MM.1S (cell line): Measurements from ENCODE around the gene SDCBP2.

Experiments
- DNase-seq: peaks from one replicate; pipeline ENCODE4 v3.0.0-alpha.2; 2015
- H2AFZ ChIP-seq: fragments of 300-600 bp; sonication (generic); 2 replicates; pipeline ENCODE4 v1.6.0; 2016; ENCODE audit warnings: antibody characterized with exemption, low read length
- H3F3A ChIP-seq: fragments of 300-600 bp; sonication (generic); 2 replicates; pipeline ENCODE4 v1.6.1; 2016; ENCODE audit warnings: mild to moderate bottlenecking, antibody characterized with exemption, low read length, moderate library complexity, mixed read lengths; ENCODE audit not compliant: insufficient read depth
- H3K27ac ChIP-seq: fragments of 300-600 bp; sonication (generic); 2 replicates; pipeline ENCODE4 v1.5.1; 2016; ENCODE audit warnings: mild to moderate bottlenecking, low read length
- H3K27me3 ChIP-seq: fragments of 300-600 bp; sonication (generic); replicated peaks from 2 replicates; pipeline ENCODE4 v1.6.0; 2016; ENCODE audit warnings: low read length; ENCODE audit not compliant: insufficient read depth
- H3K36me3 ChIP-seq: fragments of 300-600 bp; sonication (generic); replicated peaks from 2 replicates; pipeline ENCODE4 v1.6.1; 2016; ENCODE audit warnings: mild to moderate bottlenecking, low read length, mixed read lengths; ENCODE audit not compliant: insufficient read depth
- H3K4me1 ChIP-seq: fragments of 300-600 bp; sonication (generic); 2 replicates; pipeline ENCODE4 v1.6.1; 2016; ENCODE audit warnings: low read length, mixed read lengths
- H3K4me2 ChIP-seq: fragments of 300-600 bp; sonication (generic); 2 replicates; pipeline ENCODE4 v1.6.0; 2016; ENCODE audit warnings: low read depth, low read length
- H3K4me3 ChIP-seq: fragments of 300-600 bp; sonication (generic); 2 replicates; pipeline ENCODE4 v1.5.1; 2016; ENCODE audit warnings: low read length, mixed read lengths
- H3K79me2 ChIP-seq: fragments of 300-600 bp; sonication (generic); 2 replicates; pipeline ENCODE4 v1.6.1; 2016; ENCODE audit warnings: mixed run types, low read length, mixed read lengths
- H3K9ac ChIP-seq: fragments of 300-600 bp; sonication (generic); 2 replicates; pipeline ENCODE4 v1.6.1; 2016; ENCODE audit warnings: low read length, mixed read lengths
- H3K9me2 ChIP-seq: fragments of 300-600 bp; sonication (generic); replicated peaks from 2 replicates; pipeline ENCODE4 v1.6.1; 2016; ENCODE audit warnings: mild to moderate bottlenecking, low read length, mixed read lengths; ENCODE audit not compliant: insufficient read depth
- H3K9me3 ChIP-seq: fragments of 300-600 bp; sonication (generic); replicated peaks from 2 replicates; pipeline ENCODE4 v1.6.1; 2016; ENCODE audit warnings: mild to moderate bottlenecking, low read length, mixed read lengths; ENCODE audit not compliant: insufficient read depth
- H4K20me1 ChIP-seq: fragments of 300-600 bp; sonication (generic); 2 replicates; pipeline ENCODE4 v1.6.1; 2016; ENCODE audit warnings: mild to moderate bottlenecking, low read length, moderate library complexity, mixed read lengths; ENCODE audit not compliant: insufficient read depth
- EZH2 ChIP-seq: fragments of 300-600 bp; sonication (generic); optimal IDR thresholded peaks from 2 replicates; pipeline ENCODE3; 2017; ENCODE audit warnings: low read depth, mild to moderate bottlenecking, antibody characterized with exemption, low read length, mixed read lengths
- EZH2phosphoT487 ChIP-seq: fragments of 300-600 bp; sonication (generic); IDR thresholded peaks from 2 replicates; pipeline ENCODE4 v1.6.1; 2018; ENCODE audit warnings: antibody characterized with exemption, low read length
- TF ChIP-seq, protein P1 (sequence below): fragments of 300-600 bp; sonication (generic); IDR thresholded peaks from 2 replicates; pipeline ENCODE4 v1.5.1; 2016; ENCODE audit warnings: antibody characterized with exemption, low read length, mixed read lengths

The SDCBP2 gene

GRCh38 chr20:1331101-1331500 is 2.2 kb upstream of the SDCBP2 start:
- Histone ChIP-seq H3F3A (no peaks in the 10 kb centered on the region), H3K4me3 (no peak overlapping the region), H3K4me2 (no peak overlapping the region), H3K36me3 (no peaks in the 10 kb centered on the region), H3K9me3 (no peaks in the 10 kb centered on the region), H3K9ac (no peak overlapping the region), H3K27me3 (no peaks in the 10 kb centered on the region), H2AFZ (no peak overlapping the region), H3K27ac (no peak overlapping the region), H3K4me1 (peaks cover 6% of the 10 kb centered on the region; the same call in 1 of the 2 replicates), H3K9me2 (no peaks in the 10 kb centered on the region), H4K20me1 (no peaks in the 10 kb centered on the region; the same call in 1 of the 2 replicates), H3K79me2 (peaks cover 49% of the 10 kb centered on the region)
- no peak for DNase-seq
- TF ChIP-seq, protein P1, sequence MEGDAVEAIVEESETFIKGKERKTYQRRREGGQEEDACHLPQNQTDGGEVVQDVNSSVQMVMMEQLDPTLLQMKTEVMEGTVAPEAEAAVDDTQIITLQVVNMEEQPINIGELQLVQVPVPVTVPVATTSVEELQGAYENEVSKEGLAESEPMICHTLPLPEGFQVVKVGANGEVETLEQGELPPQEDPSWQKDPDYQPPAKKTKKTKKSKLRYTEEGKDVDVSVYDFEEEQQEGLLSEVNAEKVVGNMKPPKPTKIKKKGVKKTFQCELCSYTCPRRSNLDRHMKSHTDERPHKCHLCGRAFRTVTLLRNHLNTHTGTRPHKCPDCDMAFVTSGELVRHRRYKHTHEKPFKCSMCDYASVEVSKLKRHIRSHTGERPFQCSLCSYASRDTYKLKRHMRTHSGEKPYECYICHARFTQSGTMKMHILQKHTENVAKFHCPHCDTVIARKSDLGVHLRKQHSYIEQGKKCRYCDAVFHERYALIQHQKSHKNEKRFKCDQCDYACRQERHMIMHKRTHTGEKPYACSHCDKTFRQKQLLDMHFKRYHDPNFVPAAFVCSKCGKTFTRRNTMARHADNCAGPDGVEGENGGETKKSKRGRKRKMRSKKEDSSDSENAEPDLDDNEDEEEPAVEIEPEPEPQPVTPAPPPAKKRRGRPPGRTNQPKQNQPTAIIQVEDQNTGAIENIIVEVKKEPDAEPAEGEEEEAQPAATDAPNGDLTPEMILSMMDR = no peak
- TF ChIP-seq EZH2phosphoT487 (no peak), EZH2 (no peak)

DNA sequence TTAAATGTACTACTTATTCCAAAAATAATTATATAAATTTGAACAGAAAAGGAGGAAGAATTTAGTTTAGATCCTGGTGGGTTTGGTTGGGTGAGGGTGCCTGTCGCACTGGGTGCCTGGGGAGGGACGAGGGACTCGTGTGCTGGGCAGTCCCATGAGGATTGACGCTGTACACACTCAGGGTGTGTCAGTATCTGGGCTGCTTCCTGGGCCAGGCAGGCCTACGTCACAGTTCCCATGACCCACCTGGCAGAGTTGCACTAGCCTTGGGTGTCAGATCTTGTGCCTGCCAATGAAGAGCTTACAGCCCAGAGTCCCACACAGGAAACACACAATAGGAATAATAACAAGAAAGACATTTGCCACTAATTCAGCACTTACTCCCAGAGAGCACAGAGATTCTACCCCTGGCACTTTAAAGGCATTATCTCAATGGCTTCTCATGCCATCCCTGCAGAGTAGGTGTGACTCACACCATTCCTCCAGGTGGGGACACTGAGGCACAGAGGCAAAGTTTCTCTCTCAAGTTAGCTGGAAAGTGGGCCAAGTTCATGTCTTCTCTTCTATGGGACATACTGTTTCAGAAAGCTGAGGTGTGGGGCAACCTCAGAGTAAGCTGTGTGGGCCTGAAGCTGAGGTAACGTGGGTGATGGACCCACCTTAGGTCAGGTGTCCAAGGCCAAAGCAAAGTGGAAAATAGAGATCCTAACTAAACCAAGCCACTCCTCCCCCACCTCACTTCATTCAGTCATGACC is 1.3 kb upstream of the SDCBP2 start:
- Histone ChIP-seq H3K4me3 (no peak overlapping the region), H2AFZ (no peak overlapping the region), H3K36me3 (no peaks in the 10 kb centered on the region), H3K4me2 (no peak overlapping the region), H3K27ac (no peak overlapping the region), H3K27me3 (no peaks in the 10 kb centered on the region), H3K9ac (no peak overlapping the region), H3K79me2 (peaks cover 58% of the 10 kb centered on the region), H4K20me1 (no peaks in the 10 kb centered on the region), H3K9me2 (no peaks in the 10 kb centered on the region), H3K9me3 (no peaks in the 10 kb centered on the region), H3K4me1 (peaks cover 9% of the 10 kb centered on the region; the same call in 1 of the 2 replicates), H3F3A (no peaks in the 10 kb centered on the region)
- no peak for DNase-seq
- TF ChIP-seq EZH2phosphoT487 = no peak
- TF ChIP-seq, protein P1 = no peak

DNA sequence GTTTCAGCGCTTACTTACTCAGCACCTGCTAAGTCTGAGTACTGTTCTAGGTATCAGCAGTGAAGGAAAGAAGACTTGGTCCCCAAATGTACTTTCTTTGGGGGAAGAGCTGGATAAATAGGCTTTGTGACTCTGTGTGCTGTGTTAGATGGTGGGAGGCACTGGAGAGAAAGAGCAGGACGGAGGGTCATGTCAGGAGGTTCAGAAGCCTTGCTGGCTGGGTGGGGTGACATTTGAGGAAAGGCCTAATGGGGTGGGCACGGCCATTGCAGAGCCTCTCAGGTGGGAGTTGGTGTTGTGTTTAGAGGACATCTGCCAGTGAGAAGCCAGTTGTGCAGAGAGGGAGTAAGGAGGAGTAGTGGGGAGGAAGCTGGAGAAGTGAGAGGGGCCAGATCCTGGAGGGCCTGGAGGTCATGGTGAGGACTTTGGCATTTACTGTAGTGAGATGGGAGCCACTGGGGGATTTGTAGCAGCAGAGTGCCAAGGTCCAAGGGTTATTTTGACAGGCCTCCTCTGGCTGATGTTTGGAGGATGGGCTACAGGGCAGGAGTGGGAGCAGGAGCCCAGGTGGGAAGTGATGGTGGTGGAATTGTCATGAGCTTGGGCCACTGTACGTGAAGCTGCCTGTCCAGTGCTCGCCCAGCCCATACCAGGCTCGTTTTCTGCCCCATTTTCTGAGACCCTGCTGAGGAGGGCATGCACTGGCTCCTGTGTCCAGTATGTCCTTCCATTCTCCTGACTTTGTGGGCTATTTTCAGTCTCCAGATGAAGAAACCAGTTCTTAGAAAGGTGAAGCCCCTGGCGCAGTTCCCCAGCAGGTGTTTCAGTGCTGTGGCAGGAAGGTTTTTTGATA is 886 bp downstream of the SDCBP2 start:
- H3K9me3 ChIP-seq = no peaks in the 10 kb centered on the region
- no peak overlapping the region for H3K27ac ChIP-seq
- H3K4me3 ChIP-seq = no peak overlapping the region
- H3K36me3 ChIP-seq = no peaks in the 10 kb centered on the region
- no peaks in the 10 kb centered on the region for H3K9me2 ChIP-seq
- peaks cover 13% of the 10 kb centered on the region for H3K4me1 ChIP-seq
- H3K79me2 ChIP-seq = peaks cover 58% of the 10 kb centered on the region
- no peaks in the 10 kb centered on the region for H4K20me1 ChIP-seq
- no peaks in the 10 kb centered on the region for H3F3A ChIP-seq
- TF ChIP-seq, protein P1 = no peak
- TF ChIP-seq EZH2phosphoT487 (no peak), EZH2 (no peak)
- no peak overlapping the region for H3K4me2 ChIP-seq
- no peaks in the 10 kb centered on the region for H3K27me3 ChIP-seq
- H2AFZ ChIP-seq = no peak overlapping the region
- DNase-seq = no peak
- H3K9ac ChIP-seq = no peak overlapping the region
